ENCODE results near the gene UNC5C.

The UNC5C gene

GRCh38 chr4:95204873-95205272 lies 343.9 kb downstream of the UNC5C start:
- Histone ChIP-seq H2AFZ (ENCODE audit: low read depth) (no peak overlapping the region), H3K4me2 (no peak overlapping the region), H3K27me3 (ENCODE audit: insufficient read depth, low read depth) (no peaks in the 10 kb centered on the region), H3K79me2 (ENCODE audit: insufficient read depth, low read depth) (no peaks in the 10 kb centered on the region), H3K4me1 (ENCODE audit: low read depth, poor library complexity, severe bottlenecking) (no peaks in the 10 kb centered on the region), H3K27ac (no peak overlapping the region), H3K9ac (no peak overlapping the region), H3K36me3 (ENCODE audit: insufficient read depth) (no peaks in the 10 kb centered on the region), H4K20me1 (ENCODE audit: insufficient read depth) (no peaks in the 10 kb centered on the region), H3K4me3 (IDR thresholded peaks at IDR 0.05; ENCODE audit: insufficient read depth, low read depth, low read length) (no peak overlapping the region)
- 0 out of 2 replicates have a peak, but pooled peaks have one; percentile 25 for TF ChIP-seq CTCF (conservative IDR thresholded peaks at IDR 0.05; ENCODE audit: low read depth, low read length)

DNA sequence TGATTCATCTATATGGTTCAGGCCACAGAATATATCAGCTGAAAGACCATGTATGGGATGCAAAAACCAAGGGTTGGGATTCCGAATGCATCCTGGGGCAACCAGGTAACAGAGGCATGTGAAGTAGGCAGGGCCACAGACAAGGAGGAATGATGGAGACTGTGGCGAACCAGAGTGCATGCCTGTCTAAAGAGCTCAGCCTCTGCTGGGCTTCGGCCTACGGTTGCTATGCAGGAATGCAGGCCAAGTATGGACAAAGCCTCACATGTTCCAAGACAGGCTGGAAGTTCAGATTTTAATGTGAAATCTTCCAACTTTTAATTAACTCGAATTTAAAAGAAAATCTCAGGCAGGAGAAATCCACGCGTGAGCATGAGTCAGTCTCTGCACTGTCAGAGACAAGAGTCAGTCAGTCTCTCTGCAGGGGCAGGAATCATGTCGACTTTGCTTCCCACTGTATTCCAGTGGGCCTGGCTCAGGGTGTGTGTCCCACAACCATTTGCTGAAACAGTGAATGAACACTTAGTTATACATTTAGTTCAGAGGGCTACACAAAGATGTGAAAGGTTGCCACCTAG lies 344.4 kb downstream of the UNC5C start:
- Histone ChIP-seq H3K27ac (no peak overlapping the region), H4K20me1 (ENCODE audit: insufficient read depth) (no peaks in the 10 kb centered on the region), H3K4me2 (no peak overlapping the region), H3K27me3 (ENCODE audit: insufficient read depth, low read depth) (no peaks in the 10 kb centered on the region), H3K4me3 (IDR thresholded peaks at IDR 0.05; ENCODE audit: insufficient read depth, low read depth, low read length) (no peak overlapping the region), H2AFZ (ENCODE audit: low read depth) (no peak overlapping the region), H3K9ac (no peak overlapping the region), H3K79me2 (ENCODE audit: insufficient read depth, low read depth) (no peaks in the 10 kb centered on the region), H3K4me1 (ENCODE audit: low read depth, poor library complexity, severe bottlenecking) (no peaks in the 10 kb centered on the region), H3K36me3 (ENCODE audit: insufficient read depth) (no peaks in the 10 kb centered on the region)
- no peak for TF ChIP-seq CTCF (conservative IDR thresholded peaks at IDR 0.05; ENCODE audit: low read depth, low read length)

DNA sequence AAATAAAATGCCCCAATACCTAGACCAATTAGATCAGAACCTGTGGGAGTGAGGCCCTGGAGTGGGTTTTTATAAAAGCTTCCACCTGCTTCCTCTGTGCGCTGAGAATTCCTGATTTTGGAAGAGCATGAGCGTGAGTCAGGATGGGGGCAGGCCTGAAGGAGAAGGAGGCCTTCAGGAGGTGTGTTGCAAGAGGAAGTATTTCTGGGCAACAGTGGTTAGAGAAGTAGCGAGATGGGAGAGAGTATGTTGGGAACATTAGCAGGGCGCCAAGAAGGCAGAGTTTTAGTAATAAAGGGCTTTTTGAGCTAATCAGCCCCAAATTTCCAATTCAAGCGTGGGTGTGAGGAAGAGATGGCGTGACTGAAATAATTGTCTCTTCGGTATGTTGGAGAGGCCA lies 349.8 kb downstream of the UNC5C start:
- TF ChIP-seq CTCF (conservative IDR thresholded peaks at IDR 0.05; ENCODE audit: low read depth, low read length): no peak
- Histone ChIP-seq H2AFZ (ENCODE audit: low read depth) (no peak overlapping the region), H3K9ac (no peak overlapping the region), H3K27ac (no peak overlapping the region), H3K27me3 (ENCODE audit: insufficient read depth, low read depth) (no peaks in the 10 kb centered on the region), H4K20me1 (ENCODE audit: insufficient read depth) (no peaks in the 10 kb centered on the region), H3K79me2 (ENCODE audit: insufficient read depth, low read depth) (no peaks in the 10 kb centered on the region), H3K4me3 (IDR thresholded peaks at IDR 0.05; ENCODE audit: insufficient read depth, low read depth, low read length) (no peak overlapping the region), H3K4me1 (ENCODE audit: low read depth, poor library complexity, severe bottlenecking) (no peaks in the 10 kb centered on the region), H3K36me3 (ENCODE audit: insufficient read depth) (no peaks in the 10 kb centered on the region), H3K4me2 (no peak overlapping the region)

DNA sequence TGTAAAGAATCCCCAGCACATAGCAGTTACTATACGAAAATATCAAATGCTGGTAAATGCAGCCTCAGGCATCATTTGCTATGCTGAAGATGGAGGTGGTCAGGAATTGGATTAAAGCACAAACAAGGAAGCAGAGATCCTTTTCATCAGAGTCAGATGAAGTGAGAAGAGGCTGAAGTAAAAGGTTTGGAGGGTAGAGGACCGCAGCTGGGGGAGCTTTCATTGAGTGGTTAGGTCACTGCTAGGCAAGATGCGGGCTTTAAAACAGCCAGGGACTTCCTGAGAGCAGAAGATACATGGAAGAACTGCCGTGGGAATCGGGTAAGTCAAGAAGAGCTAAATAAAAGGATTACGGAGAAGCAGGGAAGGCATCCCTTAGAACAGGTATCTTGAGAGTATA lies 351.4 kb downstream of the UNC5C start:
- no peaks in the 10 kb centered on the region for H3K27me3 ChIP-seq (ENCODE audit: insufficient read depth, low read depth)
- no peak overlapping the region for H3K4me3 ChIP-seq (IDR thresholded peaks at IDR 0.05; ENCODE audit: insufficient read depth, low read depth, low read length)

More for the DNA sequence above, 351.4 kb downstream of the UNC5C start:
- Histone ChIP-seq H3K4me2 (no peak overlapping the region), H3K79me2 (ENCODE audit: insufficient read depth, low read depth) (no peaks in the 10 kb centered on the region), H3K9ac (no peak overlapping the region), H3K36me3 (ENCODE audit: insufficient read depth) (no peaks in the 10 kb centered on the region), H2AFZ (ENCODE audit: low read depth) (no peak overlapping the region), H3K4me1 (ENCODE audit: low read depth, poor library complexity, severe bottlenecking) (no peaks in the 10 kb centered on the region), H4K20me1 (ENCODE audit: insufficient read depth) (no peaks in the 10 kb centered on the region), H3K27ac (no peak overlapping the region)
- TF ChIP-seq CTCF (conservative IDR thresholded peaks at IDR 0.05; ENCODE audit: low read depth, low read length): no peak
